ENCODE data around the gene PLSCR2.

The PLSCR2 gene

DNA sequence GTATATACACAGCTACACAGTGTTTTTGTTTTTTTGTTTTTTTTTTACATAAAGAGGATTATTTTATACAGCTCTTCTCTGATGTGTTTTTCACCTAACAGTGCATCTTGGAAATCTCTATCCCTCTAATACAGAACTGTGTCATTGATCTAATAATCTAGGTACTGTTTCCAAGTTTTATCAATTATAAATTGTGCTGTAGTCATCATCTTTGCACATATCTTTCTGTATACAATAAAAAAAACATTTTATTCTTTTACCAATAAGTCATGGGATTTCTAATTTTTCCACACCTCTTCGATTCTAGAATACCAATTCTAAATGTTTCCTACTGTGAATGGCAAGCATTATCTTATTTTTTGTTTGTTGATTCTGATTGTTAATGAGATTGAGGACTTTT lies 1.7 kb upstream of the PLSCR2 start:
- TF ChIP-seq, protein P1, sequence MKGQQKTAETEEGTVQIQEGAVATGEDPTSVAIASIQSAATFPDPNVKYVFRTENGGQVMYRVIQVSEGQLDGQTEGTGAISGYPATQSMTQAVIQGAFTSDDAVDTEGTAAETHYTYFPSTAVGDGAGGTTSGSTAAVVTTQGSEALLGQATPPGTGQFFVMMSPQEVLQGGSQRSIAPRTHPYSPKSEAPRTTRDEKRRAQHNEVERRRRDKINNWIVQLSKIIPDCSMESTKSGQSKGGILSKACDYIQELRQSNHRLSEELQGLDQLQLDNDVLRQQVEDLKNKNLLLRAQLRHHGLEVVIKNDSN (IDR thresholded peaks at IDR 0.05), result no peak
- TF ChIP-seq ZBTB7A (IDR thresholded peaks at IDR 0.05; ENCODE audit: low read depth) (no peak), CREB1 (IDR thresholded peaks at IDR 0.05; ENCODE audit: low read depth) (no peak), YY1 (IDR thresholded peaks at IDR 0.05; ENCODE audit: low read depth) (no peak), NFIC (IDR thresholded peaks at IDR 0.05) (no peak), RAD21 (IDR thresholded peaks at IDR 0.05; ENCODE audit: low read depth) (no peak), EGR1 (IDR thresholded peaks at IDR 0.05) (no peak)
- TF ChIP-seq, protein P2, sequence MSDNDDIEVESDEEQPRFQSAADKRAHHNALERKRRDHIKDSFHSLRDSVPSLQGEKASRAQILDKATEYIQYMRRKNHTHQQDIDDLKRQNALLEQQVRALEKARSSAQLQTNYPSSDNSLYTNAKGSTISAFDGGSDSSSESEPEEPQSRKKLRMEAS (IDR thresholded peaks at IDR 0.05), result no peak

DNA sequence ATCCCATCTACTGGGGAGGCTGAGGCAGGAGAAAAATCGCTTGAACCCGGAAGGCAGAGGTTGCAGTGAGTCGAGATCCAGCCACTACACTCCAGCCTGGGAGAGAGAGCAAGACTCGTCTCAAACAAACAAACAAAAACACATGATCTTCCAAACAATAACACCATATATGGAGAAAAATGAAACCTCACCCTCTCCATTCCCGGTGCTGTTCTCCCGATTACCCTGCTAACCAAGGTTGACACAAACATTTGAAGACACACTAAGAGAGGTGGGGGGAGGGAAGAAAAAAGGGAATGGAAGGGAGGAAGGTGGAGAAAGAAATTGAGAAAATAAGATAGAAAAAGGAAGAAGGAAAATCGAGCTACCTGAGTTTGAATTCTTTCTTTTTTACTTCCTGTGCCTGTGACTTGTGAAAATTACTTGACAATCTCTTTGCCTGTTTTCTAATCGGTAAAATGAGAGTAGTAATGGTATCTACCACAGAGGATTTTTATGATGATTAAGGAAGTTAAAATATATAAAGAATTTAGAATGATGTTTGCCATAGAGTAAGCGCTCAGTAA lies 1.1 kb upstream of the PLSCR2 start:
- TF ChIP-seq FOXM1 (IDR thresholded peaks at IDR 0.05; ENCODE audit: borderline replicate concordance, low read depth) (no peak), CEBPB (IDR thresholded peaks at IDR 0.05) (no peak), EP300 (IDR thresholded peaks at IDR 0.05; ENCODE audit: borderline replicate concordance) (no peak)
- TF ChIP-seq, protein P1 (IDR thresholded peaks at IDR 0.05), result no peak
- TF ChIP-seq, protein P3, sequence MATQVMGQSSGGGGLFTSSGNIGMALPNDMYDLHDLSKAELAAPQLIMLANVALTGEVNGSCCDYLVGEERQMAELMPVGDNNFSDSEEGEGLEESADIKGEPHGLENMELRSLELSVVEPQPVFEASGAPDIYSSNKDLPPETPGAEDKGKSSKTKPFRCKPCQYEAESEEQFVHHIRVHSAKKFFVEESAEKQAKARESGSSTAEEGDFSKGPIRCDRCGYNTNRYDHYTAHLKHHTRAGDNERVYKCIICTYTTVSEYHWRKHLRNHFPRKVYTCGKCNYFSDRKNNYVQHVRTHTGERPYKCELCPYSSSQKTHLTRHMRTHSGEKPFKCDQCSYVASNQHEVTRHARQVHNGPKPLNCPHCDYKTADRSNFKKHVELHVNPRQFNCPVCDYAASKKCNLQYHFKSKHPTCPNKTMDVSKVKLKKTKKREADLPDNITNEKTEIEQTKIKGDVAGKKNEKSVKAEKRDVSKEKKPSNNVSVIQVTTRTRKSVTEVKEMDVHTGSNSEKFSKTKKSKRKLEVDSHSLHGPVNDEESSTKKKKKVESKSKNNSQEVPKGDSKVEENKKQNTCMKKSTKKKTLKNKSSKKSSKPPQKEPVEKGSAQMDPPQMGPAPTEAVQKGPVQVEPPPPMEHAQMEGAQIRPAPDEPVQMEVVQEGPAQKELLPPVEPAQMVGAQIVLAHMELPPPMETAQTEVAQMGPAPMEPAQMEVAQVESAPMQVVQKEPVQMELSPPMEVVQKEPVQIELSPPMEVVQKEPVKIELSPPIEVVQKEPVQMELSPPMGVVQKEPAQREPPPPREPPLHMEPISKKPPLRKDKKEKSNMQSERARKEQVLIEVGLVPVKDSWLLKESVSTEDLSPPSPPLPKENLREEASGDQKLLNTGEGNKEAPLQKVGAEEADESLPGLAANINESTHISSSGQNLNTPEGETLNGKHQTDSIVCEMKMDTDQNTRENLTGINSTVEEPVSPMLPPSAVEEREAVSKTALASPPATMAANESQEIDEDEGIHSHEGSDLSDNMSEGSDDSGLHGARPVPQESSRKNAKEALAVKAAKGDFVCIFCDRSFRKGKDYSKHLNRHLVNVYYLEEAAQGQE (IDR thresholded peaks at IDR 0.05; ENCODE audit: low read depth), result no peak

DNA sequence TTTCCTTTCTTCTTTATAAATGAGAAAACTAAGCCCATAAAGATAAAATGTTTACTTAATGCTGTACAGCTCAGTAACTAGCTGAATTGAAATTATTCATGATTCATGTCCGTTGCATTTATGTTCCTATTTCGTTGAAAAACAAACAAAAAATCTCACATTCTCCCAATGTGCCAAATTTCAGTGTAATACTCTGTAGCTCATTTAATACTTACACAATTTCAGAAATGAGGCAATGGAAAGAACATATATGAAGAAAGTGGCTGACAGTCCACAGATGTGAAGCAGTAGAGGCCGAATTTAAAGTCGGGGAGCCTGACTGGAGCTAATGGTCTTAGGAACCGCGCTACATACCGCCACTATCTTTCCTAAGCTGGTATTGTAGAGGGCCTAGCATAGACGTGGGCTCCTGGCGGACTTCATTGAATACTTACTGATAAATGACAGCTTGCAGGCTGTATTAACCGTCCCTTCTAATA lies 651 bp downstream of the PLSCR2 start:
- TF ChIP-seq FOXM1 (IDR thresholded peaks at IDR 0.05; ENCODE audit: borderline replicate concordance, low read depth), result no peak
- TF ChIP-seq, protein P3 (IDR thresholded peaks at IDR 0.05; ENCODE audit: low read depth), result no peak
- TF ChIP-seq YY1 (IDR thresholded peaks at IDR 0.05; ENCODE audit: low read depth), result no peak
- TF ChIP-seq EGR1 (IDR thresholded peaks at IDR 0.05), result no peak
- TF ChIP-seq, protein P1 (IDR thresholded peaks at IDR 0.05), result no peak
- TF ChIP-seq RAD21 (IDR thresholded peaks at IDR 0.05; ENCODE audit: low read depth), result no peak
- no peak for TF ChIP-seq TAF1 (IDR thresholded peaks at IDR 0.05; ENCODE audit: low read depth)
- TF ChIP-seq ZBTB7A (IDR thresholded peaks at IDR 0.05; ENCODE audit: low read depth), result no peak
- TF ChIP-seq TEAD4 (IDR thresholded peaks at IDR 0.05), result no peak
- TF ChIP-seq CREB1 (IDR thresholded peaks at IDR 0.05; ENCODE audit: low read depth), result no peak
- TF ChIP-seq NFIC (IDR thresholded peaks at IDR 0.05), result no peak
- TF ChIP-seq CEBPB (IDR thresholded peaks at IDR 0.05), result no peak
- TF ChIP-seq TCF12 (IDR thresholded peaks at IDR 0.05; ENCODE audit: low read depth), result no peak
- no peak for TF ChIP-seq EP300 (IDR thresholded peaks at IDR 0.05; ENCODE audit: borderline replicate concordance)
- TF ChIP-seq, protein P2 (IDR thresholded peaks at IDR 0.05), result no peak

DNA sequence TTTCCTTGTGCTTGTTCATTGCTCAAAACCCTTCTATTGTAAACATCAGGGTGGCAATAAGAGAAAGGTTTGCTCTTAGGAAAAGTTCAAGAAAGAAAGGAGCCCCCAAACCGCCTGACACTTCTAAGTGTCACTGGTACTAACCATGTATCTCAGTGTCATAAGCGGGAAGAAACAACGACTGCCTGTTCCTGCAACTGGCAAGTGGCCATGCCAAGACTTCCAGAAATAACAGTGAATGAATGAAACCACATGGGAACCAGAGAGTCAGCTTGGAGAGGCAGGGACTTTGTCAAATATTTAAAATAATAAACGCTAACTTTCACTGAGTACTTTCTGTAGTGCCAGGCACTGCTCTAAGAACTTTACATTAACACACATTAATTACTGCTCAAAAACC lies 1.1 kb downstream of the PLSCR2 start:
- TF ChIP-seq FOXM1 (IDR thresholded peaks at IDR 0.05; ENCODE audit: borderline replicate concordance, low read depth) (no peak), ZBTB7A (IDR thresholded peaks at IDR 0.05; ENCODE audit: low read depth) (no peak), EGR1 (IDR thresholded peaks at IDR 0.05) (no peak), TEAD4 (IDR thresholded peaks at IDR 0.05) (no peak), EP300 (IDR thresholded peaks at IDR 0.05; ENCODE audit: borderline replicate concordance) (no peak), CEBPB (IDR thresholded peaks at IDR 0.05) (no peak), RAD21 (IDR thresholded peaks at IDR 0.05; ENCODE audit: low read depth) (no peak), TCF12 (IDR thresholded peaks at IDR 0.05; ENCODE audit: low read depth) (no peak), TAF1 (IDR thresholded peaks at IDR 0.05; ENCODE audit: low read depth) (no peak), CREB1 (IDR thresholded peaks at IDR 0.05; ENCODE audit: low read depth) (no peak), YY1 (IDR thresholded peaks at IDR 0.05; ENCODE audit: low read depth) (no peak), NFIC (IDR thresholded peaks at IDR 0.05) (no peak)
- TF ChIP-seq, protein P1 (IDR thresholded peaks at IDR 0.05), result no peak
- TF ChIP-seq, protein P2 (IDR thresholded peaks at IDR 0.05), result no peak
- TF ChIP-seq, protein P3 (IDR thresholded peaks at IDR 0.05; ENCODE audit: low read depth), result no peak
